Measurements from ENCODE around the gene FOXI1.
"Not testable (repeated sequence)": the region's sequence is repeated elsewhere in the genome, so short reads cannot be mapped to it uniquely, and the experiment has no call there.

Gene FOXI1

DNA sequence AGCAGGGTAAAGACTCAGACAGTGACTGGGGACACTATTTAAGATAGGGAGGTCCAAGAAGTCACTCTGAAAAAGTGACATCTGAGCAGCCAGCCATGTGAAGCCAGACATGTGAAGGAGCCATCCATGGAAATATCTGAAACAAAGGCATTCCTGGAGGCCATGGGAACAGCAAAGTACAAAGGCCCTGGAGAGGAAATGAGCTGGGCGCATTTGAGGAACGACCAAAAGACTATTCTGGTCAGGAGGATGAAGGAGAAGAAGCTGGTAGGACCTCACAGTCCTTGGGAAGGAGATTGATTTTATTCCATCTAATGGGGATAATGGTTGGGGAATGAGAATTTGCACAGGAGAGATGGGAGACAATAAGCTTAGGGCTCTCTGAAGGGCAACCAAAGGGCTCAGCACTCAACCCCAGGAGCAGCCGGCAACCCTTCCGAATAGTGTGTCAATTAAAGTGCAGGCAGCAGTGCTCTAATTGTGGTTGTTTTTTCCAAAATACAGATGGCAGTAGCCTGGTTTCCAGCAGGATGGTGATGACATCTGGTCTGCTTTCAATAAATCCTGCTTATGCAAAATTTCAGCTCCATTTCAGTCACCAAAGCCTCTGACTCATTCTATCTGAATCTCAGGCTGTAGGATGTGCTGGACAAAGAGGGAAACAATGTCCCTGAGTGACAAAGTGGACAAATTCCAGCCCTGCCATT is 26.7 kb downstream of the FOXI1 start:
- no peak for DNase-seq

- DNase-seq = no peak
Measured at GRCh38 chr5:170132976-170133448, 27.3 kb downstream of the FOXI1 start.

DNA sequence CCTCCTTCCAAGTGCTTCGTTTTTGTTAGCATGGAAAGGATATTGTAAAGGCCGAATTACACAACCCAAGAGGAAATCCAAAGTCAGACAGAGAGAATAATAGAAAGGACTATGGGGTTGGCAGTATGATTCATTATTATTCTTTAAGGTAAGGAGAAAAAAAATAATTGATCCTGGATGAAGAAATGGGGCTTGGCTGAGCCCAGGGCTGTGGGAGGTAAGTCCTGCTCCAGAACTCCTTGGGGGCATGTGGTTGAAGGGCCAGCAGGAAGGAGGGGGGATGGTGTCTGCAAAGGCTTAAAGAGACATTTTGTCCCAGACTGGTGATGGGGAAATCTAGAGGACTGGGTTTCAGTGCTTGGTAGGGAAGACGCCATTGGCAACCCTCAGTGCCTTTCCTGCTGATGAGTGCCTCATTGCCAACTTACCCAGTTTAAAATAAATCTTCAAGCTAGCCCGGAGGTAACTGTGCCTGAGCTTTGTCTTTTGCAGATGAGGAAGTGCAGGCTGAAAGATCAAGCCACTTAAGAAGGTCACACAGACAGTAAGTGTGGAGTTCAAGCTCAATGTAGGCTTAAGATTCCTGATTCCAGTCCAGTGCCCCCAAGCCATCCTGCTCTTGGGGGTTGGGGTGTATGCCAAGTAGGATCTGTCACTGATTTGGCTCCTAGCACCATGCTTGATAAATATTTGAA is 30.2 kb downstream of the FOXI1 start:
- no peak for DNase-seq

DNA sequence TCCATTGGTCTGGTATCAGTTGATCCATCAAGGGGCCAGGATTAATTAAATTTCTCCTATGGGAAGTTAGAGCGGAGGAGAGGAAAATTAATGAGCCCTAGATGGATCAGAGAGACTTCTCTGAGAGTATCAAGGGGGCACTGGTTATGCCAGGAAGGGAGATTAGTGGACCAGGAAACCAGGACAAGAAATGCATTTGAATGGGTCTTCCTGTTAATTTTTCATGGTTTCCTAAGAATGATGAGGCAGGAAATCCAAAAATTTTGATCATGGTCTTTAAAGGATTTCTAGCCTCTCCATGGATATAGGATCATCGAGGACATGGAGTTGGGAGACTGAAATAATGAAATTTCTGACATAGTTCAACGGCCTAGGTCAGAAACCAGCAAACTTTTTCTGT is 30.8 kb downstream of the FOXI1 start:
- no peak for DNase-seq

DNA sequence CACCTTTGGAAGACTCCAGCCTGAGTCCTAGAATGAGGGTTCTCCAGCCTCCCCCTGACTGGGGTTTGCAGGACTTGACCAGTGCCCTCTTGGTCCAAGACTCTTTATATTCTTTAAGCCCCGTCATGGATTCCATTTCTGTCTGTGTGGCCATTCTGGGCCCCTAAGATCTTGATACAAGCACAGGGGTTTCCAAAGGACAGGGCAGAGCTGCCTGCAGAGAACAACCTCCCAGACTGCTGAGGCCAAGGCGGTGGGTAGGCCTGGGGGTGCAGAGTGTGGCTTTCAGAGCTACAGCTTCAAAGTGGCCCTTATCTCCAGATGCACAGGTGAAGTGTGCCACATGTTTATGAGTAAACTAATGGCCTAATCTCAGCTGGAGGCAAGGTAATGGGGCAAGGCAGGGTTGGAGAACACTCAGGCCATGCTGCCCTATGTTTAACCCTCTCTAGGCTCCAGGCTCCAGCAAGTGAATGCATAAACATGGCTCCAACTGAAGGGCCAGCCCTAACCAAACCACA is 32.1 kb downstream of the FOXI1 start:
- DNase-seq = no peak

GRCh38 chr5:170138273-170138672 is 32.6 kb downstream of the FOXI1 start:
- no peak for DNase-seq

- DNase-seq = no peak
Measured at GRCh38 chr5:170139786-170140335, 34.2 kb downstream of the FOXI1 start.

DNA sequence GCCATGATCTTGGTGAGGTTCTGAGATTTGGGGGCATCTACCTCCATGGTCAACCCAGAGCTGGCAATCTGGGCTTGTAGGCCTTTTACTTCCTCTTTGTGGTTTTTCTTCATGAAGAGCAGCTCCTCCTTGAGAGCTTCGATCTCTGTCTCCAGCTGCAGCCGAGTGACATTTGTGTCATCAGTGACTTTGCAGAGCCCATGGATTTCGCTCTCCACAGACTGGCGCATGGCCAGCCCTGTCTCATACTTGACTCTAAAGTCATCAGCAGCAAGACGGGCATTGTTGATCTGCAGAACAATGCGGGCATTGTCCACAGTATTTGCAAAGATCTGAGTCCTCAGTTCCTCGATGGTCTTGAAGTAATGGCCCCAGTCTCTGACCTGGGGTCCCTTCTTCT is 35.5 kb downstream of the FOXI1 start:
- not testable (repeated sequence) for DNase-seq

- DNase-seq = no peak
Measured at GRCh38 chr5:170141636-170142035, 35.9 kb downstream of the FOXI1 start.

GRCh38 chr5:170142196-170142595 is 36.5 kb downstream of the FOXI1 start:
- no peak for DNase-seq

- no peak for DNase-seq
Measured at GRCh38 chr5:170143091-170143490, 37.4 kb downstream of the FOXI1 start.

- no peak for DNase-seq
Measured at GRCh38 chr5:170143710-170144109, 38.0 kb downstream of the FOXI1 start.

- DNase-seq = no peak
Measured at GRCh38 chr5:170144286-170145023, 38.8 kb downstream of the FOXI1 start.

- no peak for DNase-seq
Measured at GRCh38 chr5:170145462-170145861, 39.8 kb downstream of the FOXI1 start.

- DNase-seq = no peak
Measured at GRCh38 chr5:170147051-170147752, 41.5 kb downstream of the FOXI1 start.

DNA sequence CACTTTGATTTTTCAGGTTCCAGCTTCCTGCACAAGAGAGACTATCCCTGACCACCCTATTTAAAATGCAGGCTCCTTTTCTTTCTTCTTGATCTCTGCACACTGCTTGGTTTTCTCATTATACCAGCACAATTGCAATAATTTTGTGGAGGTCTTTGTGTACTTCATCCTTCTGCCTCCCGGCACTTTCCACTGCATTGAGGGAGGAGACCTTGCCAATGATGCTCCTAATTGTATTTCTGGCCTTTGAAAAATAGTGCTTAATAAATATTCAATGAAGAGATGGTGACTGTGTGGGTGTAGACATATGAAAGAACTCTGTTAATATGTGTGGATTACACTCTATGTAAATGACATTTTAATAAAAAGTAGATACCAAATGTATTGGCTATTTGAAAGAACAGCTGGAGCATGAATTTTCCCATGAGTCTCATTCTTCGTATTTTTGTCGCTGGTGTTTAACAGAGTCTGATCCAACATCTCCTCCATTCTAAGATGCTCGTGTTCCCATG is 42.1 kb downstream of the FOXI1 start:
- DNase-seq = no peak

- no peak for DNase-seq
Measured at GRCh38 chr5:170148430-170149205, 42.9 kb downstream of the FOXI1 start.

GRCh38 chr5:170149206-170149515 is 43.5 kb downstream of the FOXI1 start:
- DNase-seq = no peak

GRCh38 chr5:170150713-170151096 is 45.0 kb downstream of the FOXI1 start:
- no peak for DNase-seq

DNA sequence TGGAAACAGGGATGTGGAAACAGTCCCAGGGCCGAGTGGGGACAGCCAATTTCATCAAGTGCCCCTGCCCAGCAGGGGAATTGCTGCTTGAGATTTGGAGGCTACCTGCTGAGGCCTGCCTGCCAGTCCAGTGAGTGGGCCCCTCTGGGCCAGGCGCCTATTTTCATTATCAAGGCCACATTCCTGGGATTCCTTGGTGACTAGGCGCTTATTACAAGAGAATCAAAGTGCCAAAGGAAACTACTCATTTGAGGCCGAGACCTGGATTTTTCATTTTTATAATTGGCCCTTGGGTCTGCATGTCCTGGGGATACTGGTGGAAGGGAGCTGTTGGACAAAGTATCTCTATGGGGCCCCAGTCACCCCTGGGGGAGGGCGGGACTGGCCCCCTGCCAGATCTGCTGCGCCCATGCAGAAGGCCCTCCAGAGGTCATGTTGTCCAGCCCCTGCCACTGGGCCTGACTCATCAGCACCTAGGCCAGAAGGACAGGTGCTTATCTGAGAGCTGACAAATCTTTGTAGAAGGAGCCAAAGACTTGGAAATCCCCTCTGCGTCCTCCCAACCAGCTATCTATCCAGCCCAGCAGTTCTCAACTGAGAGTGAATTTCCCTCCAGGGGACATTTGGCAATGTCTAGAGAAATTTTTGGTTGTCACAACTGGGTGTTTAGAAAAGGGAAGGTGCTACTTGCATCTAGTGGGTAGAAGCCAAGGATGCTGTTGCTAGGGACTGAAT is 45.6 kb downstream of the FOXI1 start:
- DNase-seq = peak; percentile 1

- no peak for DNase-seq
Measured at GRCh38 chr5:170152767-170153166, 47.1 kb downstream of the FOXI1 start.

Measured in NCI-H2227 treated with DMSO at 0.1 percent for 48 hours (cell line).